ENCODE data around the gene ARID5B.

ARID5B gene

GRCh38 chr10:62031507-62031906 is 130.0 kb downstream of the ARID5B start:
- DNase-seq (ENCODE audit: low read depth), result no peak
- Histone ChIP-seq H3K4me3 (ENCODE audit: low read length) (no peak overlapping the region), H3K4me1 (ENCODE audit: control insufficient read depth, insufficient read depth, low read length) (peaks cover 24% of the 10 kb centered on the region), H3K9ac (ENCODE audit: low read length) (no peak overlapping the region), H3K27me3 (replicated peaks; ENCODE audit: control insufficient read depth, insufficient read depth, low read length) (no peaks in the 10 kb centered on the region), H3K36me3 (ENCODE audit: control insufficient read depth, insufficient read depth, low read length, severe bottlenecking) (no peaks in the 10 kb centered on the region), H3K9me3 (ENCODE audit: control insufficient read depth, low read length) (no peaks in the 10 kb centered on the region)

DNA sequence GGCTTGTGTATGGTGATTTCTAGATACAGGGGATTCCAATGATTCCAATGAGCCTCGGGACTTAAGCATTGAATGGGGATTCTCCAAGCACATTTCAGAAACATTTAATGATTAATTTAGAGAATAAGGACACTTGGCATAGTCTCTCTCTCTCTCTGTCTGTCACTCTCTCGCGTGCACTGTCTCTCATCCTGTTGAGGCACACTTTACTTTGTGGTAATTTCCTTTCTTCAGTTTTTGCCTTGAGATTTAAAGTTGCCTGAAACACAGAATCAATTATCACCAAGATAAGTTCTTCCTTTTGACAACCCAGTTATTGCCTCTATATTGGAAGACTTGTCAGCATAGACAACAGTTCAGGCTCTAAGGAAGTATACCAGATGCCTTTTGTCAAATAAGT is 131.6 kb downstream of the ARID5B start:
- Histone ChIP-seq H3K4me1 (ENCODE audit: control insufficient read depth, insufficient read depth, low read length) (peaks cover 25% of the 10 kb centered on the region), H3K9ac (ENCODE audit: low read length) (no peak overlapping the region), H3K4me3 (ENCODE audit: low read length) (no peak overlapping the region), H3K36me3 (ENCODE audit: control insufficient read depth, insufficient read depth, low read length, severe bottlenecking) (no peaks in the 10 kb centered on the region), H3K9me3 (ENCODE audit: control insufficient read depth, low read length) (no peaks in the 10 kb centered on the region), H3K27me3 (replicated peaks; ENCODE audit: control insufficient read depth, insufficient read depth, low read length) (no peaks in the 10 kb centered on the region)
- DNase-seq (ENCODE audit: low read depth), result no peak

- Histone ChIP-seq H3K36me3 (ENCODE audit: control insufficient read depth, insufficient read depth, low read length, severe bottlenecking) (no peaks in the 10 kb centered on the region), H3K4me3 (ENCODE audit: low read length) (no peak overlapping the region), H3K9ac (ENCODE audit: low read length) (no peak overlapping the region), H3K27me3 (replicated peaks; ENCODE audit: control insufficient read depth, insufficient read depth, low read length) (no peaks in the 10 kb centered on the region), H3K4me1 (ENCODE audit: control insufficient read depth, insufficient read depth, low read length) (peaks cover 29% of the 10 kb centered on the region), H3K9me3 (ENCODE audit: control insufficient read depth, low read length) (no peaks in the 10 kb centered on the region)
- DNase-seq (ENCODE audit: low read depth), result no peak
Measured at GRCh38 chr10:62034096-62034640, 132.7 kb downstream of the ARID5B start.

GRCh38 chr10:62036186-62037081 is 134.9 kb downstream of the ARID5B start:
- peaks cover 41% of the 10 kb centered on the region for H3K4me1 ChIP-seq (ENCODE audit: control insufficient read depth, insufficient read depth, low read length)
- no peaks in the 10 kb centered on the region for H3K27me3 ChIP-seq (replicated peaks; ENCODE audit: control insufficient read depth, insufficient read depth, low read length)
- no peaks in the 10 kb centered on the region for H3K9me3 ChIP-seq (ENCODE audit: control insufficient read depth, low read length)
- DNase-seq (ENCODE audit: low read depth), result no peak
- H3K36me3 ChIP-seq (ENCODE audit: control insufficient read depth, insufficient read depth, low read length, severe bottlenecking), result no peaks in the 10 kb centered on the region
- H3K9ac ChIP-seq (ENCODE audit: low read length), result no peak overlapping the region
- H3K4me3 ChIP-seq (ENCODE audit: low read length), result no peak overlapping the region

GRCh38 chr10:62037166-62037831 is 135.8 kb downstream of the ARID5B start:
- H3K9me3 ChIP-seq (ENCODE audit: control insufficient read depth, low read length), result no peaks in the 10 kb centered on the region
- H3K36me3 ChIP-seq (ENCODE audit: control insufficient read depth, insufficient read depth, low read length, severe bottlenecking), result no peaks in the 10 kb centered on the region
- peaks cover 48% of the 10 kb centered on the region for H3K4me1 ChIP-seq (ENCODE audit: control insufficient read depth, insufficient read depth, low read length)
- H3K27me3 ChIP-seq (replicated peaks; ENCODE audit: control insufficient read depth, insufficient read depth, low read length), result no peaks in the 10 kb centered on the region
- peak overlapping the region; percentile 68 for H3K9ac ChIP-seq (ENCODE audit: low read length)
- H3K4me3 ChIP-seq (ENCODE audit: low read length), result no peak overlapping the region
- peak; percentile 63 for DNase-seq (ENCODE audit: low read depth)

DNA sequence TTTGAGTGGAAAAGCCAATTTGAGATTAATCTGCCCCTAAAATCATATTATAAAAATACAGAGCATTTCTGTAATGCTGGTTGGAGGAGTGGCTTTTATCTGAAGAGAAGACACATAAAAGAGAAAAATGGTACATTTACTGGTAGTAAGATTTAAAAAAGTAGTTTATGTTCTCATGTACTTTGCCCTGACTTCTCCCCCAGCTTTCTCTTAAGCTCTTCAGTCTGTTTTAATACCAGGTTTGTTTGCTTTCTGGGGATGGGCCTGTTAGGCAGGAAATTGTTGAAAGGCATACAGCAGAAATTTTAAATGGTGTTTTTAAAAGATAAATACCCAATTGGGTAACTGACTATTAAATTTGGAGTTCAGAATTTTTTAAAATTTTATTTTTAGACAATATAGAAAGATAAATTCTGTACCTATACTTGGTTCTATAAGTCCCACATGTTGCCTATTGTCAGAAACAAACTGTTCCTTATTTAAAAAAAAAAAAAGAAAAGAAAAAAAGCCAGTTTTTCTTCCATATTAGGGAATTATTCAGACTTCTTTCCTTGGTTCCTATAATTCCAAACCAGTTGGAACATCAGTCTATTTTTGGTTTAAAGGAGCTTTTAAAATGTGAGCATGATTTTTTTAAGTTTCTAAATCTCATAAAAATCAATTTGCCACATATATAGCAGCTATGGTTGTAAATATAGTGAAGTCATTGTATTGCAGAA is 136.6 kb downstream of the ARID5B start:
- no peaks in the 10 kb centered on the region for H3K9me3 ChIP-seq (ENCODE audit: control insufficient read depth, low read length)
- H3K4me3 ChIP-seq (ENCODE audit: low read length), result no peak overlapping the region
- H3K9ac ChIP-seq (ENCODE audit: low read length), result peak overlapping the region; percentile 68
- DNase-seq (ENCODE audit: low read depth), result no peak
- no peaks in the 10 kb centered on the region for H3K36me3 ChIP-seq (ENCODE audit: control insufficient read depth, insufficient read depth, low read length, severe bottlenecking)
- H3K27me3 ChIP-seq (replicated peaks; ENCODE audit: control insufficient read depth, insufficient read depth, low read length), result no peaks in the 10 kb centered on the region
- H3K4me1 ChIP-seq (ENCODE audit: control insufficient read depth, insufficient read depth, low read length), result peaks cover 48% of the 10 kb centered on the region

GRCh38 chr10:62038609-62039190 is 137.2 kb downstream of the ARID5B start:
- peak overlapping the region; percentile 60 for H3K4me3 ChIP-seq (ENCODE audit: low read length)
- no peaks in the 10 kb centered on the region for H3K27me3 ChIP-seq (replicated peaks; ENCODE audit: control insufficient read depth, insufficient read depth, low read length)
- peak overlapping the region; percentile 68 for H3K9ac ChIP-seq (ENCODE audit: low read length)
- peak; percentile 91 for DNase-seq (ENCODE audit: low read depth)
- H3K36me3 ChIP-seq (ENCODE audit: control insufficient read depth, insufficient read depth, low read length, severe bottlenecking), result no peaks in the 10 kb centered on the region
- no peaks in the 10 kb centered on the region for H3K9me3 ChIP-seq (ENCODE audit: control insufficient read depth, low read length)
- peaks cover 55% of the 10 kb centered on the region for H3K4me1 ChIP-seq (ENCODE audit: control insufficient read depth, insufficient read depth, low read length)

DNA sequence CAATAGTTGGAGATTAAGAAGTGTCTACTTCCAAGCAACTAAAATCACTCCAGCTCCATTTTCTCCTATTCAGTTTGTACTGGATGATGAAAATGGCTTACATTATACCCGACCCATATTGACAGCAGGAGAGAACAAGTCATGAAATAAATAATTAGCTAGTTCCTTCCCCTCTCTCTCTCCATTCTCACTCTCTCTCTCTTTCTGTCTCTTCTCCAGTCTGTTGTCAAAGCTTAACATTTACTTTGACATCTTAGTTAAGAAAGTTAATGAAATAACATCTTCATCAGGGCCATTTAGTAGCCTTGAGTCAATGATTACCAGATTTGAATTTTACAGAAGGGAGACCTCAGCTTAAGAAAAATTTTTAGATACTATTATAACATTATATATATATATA is 138.5 kb downstream of the ARID5B start:
- Histone ChIP-seq H3K27me3 (replicated peaks; ENCODE audit: control insufficient read depth, insufficient read depth, low read length) (no peaks in the 10 kb centered on the region), H3K9ac (ENCODE audit: low read length) (peak overlapping the region; percentile 15), H3K36me3 (ENCODE audit: control insufficient read depth, insufficient read depth, low read length, severe bottlenecking) (no peaks in the 10 kb centered on the region), H3K4me1 (ENCODE audit: control insufficient read depth, insufficient read depth, low read length) (peaks cover 67% of the 10 kb centered on the region), H3K9me3 (ENCODE audit: control insufficient read depth, low read length) (no peaks in the 10 kb centered on the region), H3K4me3 (ENCODE audit: low read length) (no peak overlapping the region)
- no peak for DNase-seq (ENCODE audit: low read depth)

- H3K9me3 ChIP-seq (ENCODE audit: control insufficient read depth, low read length), result no peaks in the 10 kb centered on the region
- DNase-seq (ENCODE audit: low read depth), result no peak
- no peak overlapping the region for H3K9ac ChIP-seq (ENCODE audit: low read length)
- H3K4me1 ChIP-seq (ENCODE audit: control insufficient read depth, insufficient read depth, low read length), result peaks cover 75% of the 10 kb centered on the region
- no peak overlapping the region for H3K4me3 ChIP-seq (ENCODE audit: low read length)
- no peaks in the 10 kb centered on the region for H3K27me3 ChIP-seq (replicated peaks; ENCODE audit: control insufficient read depth, insufficient read depth, low read length)
- no peaks in the 10 kb centered on the region for H3K36me3 ChIP-seq (ENCODE audit: control insufficient read depth, insufficient read depth, low read length, severe bottlenecking)
Measured at GRCh38 chr10:62040881-62041280, 139.4 kb downstream of the ARID5B start.

DNA sequence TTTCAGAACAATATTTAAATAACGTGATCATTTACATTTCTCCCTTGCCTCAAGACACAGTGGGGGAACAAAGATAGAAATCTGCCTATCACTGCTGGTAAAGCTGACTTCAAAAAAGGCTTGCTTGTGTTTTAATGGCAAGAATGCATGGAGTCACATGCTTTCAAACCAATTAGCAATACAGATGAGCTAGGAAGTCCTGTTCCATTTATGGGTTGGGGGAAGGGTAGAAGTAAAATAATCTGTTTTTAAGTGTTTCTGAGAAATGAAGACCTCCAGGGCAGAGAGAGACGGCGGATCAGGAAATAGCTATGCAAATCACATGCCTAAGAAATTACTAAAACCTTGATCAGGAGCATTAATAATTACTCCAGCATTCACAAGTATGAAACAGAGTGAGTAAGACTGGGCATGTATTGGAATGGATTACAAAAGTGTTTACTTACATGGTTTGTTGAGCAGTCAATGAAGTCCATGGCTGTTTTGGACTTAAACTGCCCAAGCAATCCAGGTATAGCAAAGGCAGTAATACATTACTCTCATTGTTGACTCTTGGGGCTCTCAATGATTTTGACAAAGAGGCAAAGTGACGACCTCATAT is 142.0 kb downstream of the ARID5B start:
- DNase-seq (ENCODE audit: low read depth), result no peak
- H3K4me1 ChIP-seq (ENCODE audit: control insufficient read depth, insufficient read depth, low read length), result peaks cover 79% of the 10 kb centered on the region
- H3K4me3 ChIP-seq (ENCODE audit: low read length), result no peak overlapping the region
- H3K36me3 ChIP-seq (ENCODE audit: control insufficient read depth, insufficient read depth, low read length, severe bottlenecking), result no peaks in the 10 kb centered on the region
- no peaks in the 10 kb centered on the region for H3K27me3 ChIP-seq (replicated peaks; ENCODE audit: control insufficient read depth, insufficient read depth, low read length)
- no peaks in the 10 kb centered on the region for H3K9me3 ChIP-seq (ENCODE audit: control insufficient read depth, low read length)
- H3K9ac ChIP-seq (ENCODE audit: low read length), result no peak overlapping the region

Measured in adipocyte (in vitro differentiated cells).